Stimulated activated CD4-positive, alpha-beta T cell treated with anti-CD3 and anti-CD28 coated beads, Interleukin-1b, Interleukin-23, amount 100 ng/mL, for 48 hours (primary cell): ENCODE data around the gene SRRM2.
A peak's percentile ranks its signal among the peaks of the same experiment; 100 is the strongest.
"Not testable (repeated sequence)": the region's sequence is repeated elsewhere in the genome, so short reads cannot be mapped to it uniquely, and the experiment has no call there.

Source experiments
- DNase-seq: peaks from one replicate; pipeline ENCODE4 v3.0.0-alpha.2; 2020

SRRM2 gene

GRCh38 chr16:2715519-2715918 lies 36.9 kb upstream of the SRRM2 start:
- DNase-seq, result peak; percentile 77

- no peak for DNase-seq
Observed at GRCh38 chr16:2715966-2716885, 36.2 kb upstream of the SRRM2 start.

GRCh38 chr16:2716948-2717347 lies 35.5 kb upstream of the SRRM2 start:
- DNase-seq, result no peak

- no peak for DNase-seq
Observed at GRCh38 chr16:2717383-2718263, 34.8 kb upstream of the SRRM2 start.

- DNase-seq, result no peak
Observed at GRCh38 chr16:2719328-2720063, 32.9 kb upstream of the SRRM2 start.

- DNase-seq, result no peak
Observed at GRCh38 chr16:2720064-2720457, 32.4 kb upstream of the SRRM2 start, which contains the start of gene PRSS27. Gene PRSS27 (minus strand): TSS chr16:2720224. CDS start chr16:2720160, 64 bp downstream.

- peak; percentile 92 for DNase-seq
Observed at GRCh38 chr16:2720719-2721633, 31.5 kb upstream of the SRRM2 start.

GRCh38 chr16:2721634-2722173 lies 30.7 kb upstream of the SRRM2 start:
- DNase-seq, result not testable (repeated sequence)

- no peak for DNase-seq
Observed at GRCh38 chr16:2724088-2724676, 28.3 kb upstream of the SRRM2 start.

- no peak for DNase-seq
Observed at GRCh38 chr16:2724816-2725348, 27.6 kb upstream of the SRRM2 start.

GRCh38 chr16:2726923-2727322 lies 25.5 kb upstream of the SRRM2 start:
- no peak for DNase-seq

GRCh38 chr16:2728034-2728433 lies 24.4 kb upstream of the SRRM2 start:
- DNase-seq, result no peak

- no peak for DNase-seq
Observed at GRCh38 chr16:2734844-2735515, 17.5 kb upstream of the SRRM2 start.

GRCh38 chr16:2736476-2737237 lies 15.8 kb upstream of the SRRM2 start:
- no peak for DNase-seq

GRCh38 chr16:2737238-2737605 lies 15.2 kb upstream of the SRRM2 start:
- no peak for DNase-seq

- no peak for DNase-seq
Observed at GRCh38 chr16:2737895-2738418, 14.5 kb upstream of the SRRM2 start.

- no peak for DNase-seq
Observed at GRCh38 chr16:2738615-2739014, 13.8 kb upstream of the SRRM2 start.

GRCh38 chr16:2739625-2740430 lies 12.6 kb upstream of the SRRM2 start:
- no peak for DNase-seq
